DMS79 (cell line): Measurements from ENCODE around the gene FAM107B.

ENCODE experiments used
- DNase-seq: peaks from one replicate; lab custom pipeline; 2025; lab: John Stamatoyannopoulos, UW

The FAM107B gene

DNA sequence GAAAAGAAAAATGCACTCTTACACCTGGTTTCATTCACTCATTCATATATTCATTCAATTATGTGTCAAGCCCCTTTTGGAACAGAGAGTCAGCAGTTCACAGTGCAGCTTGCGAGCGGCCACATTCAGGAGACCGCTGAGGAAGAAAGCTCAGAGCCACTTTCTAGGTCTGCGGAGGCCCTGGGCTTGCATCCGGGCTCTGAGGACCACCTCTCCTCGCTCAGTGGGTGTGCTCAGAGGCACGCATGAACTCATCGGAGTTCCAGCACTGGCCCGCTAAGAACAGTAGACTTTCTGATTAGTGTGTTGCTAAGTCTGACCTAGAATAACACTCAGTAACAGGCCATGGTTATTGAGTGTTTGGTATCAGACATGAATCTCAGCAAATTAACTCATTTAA lies 1.8 kb upstream of the FAM107B start:
- no peak for DNase-seq

GRCh38 chr10:14775656-14776055 lies 959 bp upstream of the FAM107B start:
- no peak for DNase-seq

- no peak for DNase-seq
Observed at GRCh38 chr10:14774214-14774580, 500 bp downstream of the FAM107B start.

DNA sequence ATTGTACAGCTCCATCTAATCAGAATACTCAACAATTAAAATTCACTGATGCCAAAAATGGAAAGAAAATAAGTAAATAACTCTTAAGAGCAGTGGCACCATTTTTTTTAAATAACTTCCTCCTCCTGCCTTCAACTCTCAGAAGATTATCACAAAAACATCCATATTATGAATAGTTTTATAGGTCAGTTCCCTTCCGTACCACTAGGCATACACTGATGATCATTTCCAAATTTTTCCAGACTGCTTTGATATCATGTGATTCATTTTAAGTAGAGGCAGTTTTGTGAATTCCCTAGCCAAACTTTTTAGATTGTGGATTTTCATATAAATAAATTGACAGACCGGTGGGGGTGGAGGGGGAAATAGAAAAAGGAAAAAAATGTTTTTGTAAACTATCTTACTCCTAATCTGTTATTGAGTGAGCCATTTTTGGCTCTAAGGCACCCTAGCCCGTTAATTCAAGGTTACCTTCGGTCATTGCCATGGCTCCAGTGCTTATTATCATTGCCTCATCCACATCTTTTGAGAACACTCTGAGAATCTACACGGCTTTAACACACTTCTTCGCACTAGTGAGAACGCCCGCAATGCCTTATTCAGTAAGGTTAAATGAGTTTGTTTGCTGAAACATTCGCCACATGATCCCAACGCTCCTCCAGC lies 1.0 kb downstream of the FAM107B start:
- no peak for DNase-seq

- no peak for DNase-seq
Observed at GRCh38 chr10:14772399-14772798, 2.3 kb downstream of the FAM107B start.

- no peak for DNase-seq
Observed at GRCh38 chr10:14770927-14771326, 3.8 kb downstream of the FAM107B start.

GRCh38 chr10:14761372-14761771 lies 13.3 kb downstream of the FAM107B start:
- DNase-seq = no peak

DNA sequence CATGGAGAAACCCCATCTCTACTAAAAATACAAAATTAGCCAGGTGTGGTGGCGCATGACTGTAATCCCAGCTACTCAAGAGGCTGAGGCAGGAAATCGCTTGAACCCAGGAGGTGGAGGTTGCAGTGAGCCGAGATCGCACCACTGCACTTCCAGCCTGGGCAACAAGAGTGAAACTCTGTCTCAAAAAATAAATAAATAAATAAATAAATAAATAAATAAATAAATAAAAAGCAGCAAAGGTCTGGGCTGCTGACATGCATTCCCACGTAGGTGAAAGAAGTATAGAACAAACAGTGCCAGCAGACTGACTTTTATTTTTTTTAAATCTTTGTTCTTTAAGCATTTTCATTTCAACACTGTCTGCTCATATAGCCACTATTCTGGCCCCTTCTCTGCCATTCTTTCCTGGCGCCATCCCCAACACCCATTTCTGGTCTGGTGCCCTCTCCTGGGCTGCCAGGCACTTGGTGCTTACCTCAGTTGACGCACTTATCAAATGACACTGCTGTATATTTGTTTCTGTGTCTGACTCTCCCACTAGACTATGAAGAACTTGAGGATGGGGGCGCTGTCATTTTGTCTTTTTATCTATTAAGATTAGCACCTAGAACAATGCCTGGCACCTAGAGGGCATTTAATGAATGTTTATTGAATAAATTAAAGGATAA lies 15.6 kb downstream of the FAM107B start:
- no peak for DNase-seq

- DNase-seq = no peak
Observed at GRCh38 chr10:14758451-14758850, 16.2 kb downstream of the FAM107B start.

DNA sequence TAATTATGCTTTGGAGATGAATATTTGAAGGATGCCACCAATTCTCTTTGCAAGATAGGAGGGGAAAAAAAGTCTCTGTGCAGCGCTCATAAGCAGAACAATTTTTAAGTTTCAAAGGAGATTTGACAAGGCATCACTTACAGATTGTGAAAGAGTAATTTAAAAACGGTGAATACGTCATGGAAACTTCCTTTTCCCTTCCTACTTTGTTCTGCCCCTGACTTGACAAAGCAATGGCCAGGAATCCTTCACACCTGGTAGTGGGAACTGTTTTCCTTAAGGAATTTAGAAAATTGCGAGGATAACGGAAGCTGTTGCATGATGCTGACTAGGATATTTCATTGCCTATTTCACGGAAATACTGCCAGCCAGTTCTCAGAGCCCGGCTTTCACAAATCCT lies 16.7 kb downstream of the FAM107B start:
- no peak for DNase-seq

GRCh38 chr10:14757394-14757793 lies 17.3 kb downstream of the FAM107B start:
- no peak for DNase-seq

DNA sequence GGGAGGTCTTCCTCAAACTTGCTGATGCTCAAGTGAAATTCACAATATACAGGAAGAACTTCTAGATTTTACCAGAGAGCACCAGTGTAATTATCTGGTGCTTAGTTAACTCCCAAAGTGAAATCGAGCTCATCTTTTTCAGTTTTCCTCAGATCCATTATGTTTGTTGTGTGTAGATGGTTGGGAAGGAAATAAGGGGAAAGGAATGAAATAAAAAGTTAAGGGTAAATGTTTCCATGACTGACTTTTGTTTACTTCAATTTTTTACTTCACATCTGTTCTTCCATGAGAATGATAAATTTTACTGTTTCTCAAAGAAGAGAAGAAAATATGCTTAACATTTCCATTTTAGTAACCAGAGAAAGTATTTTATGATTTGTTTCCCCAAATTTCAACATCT lies 21.3 kb downstream of the FAM107B start:
- DNase-seq = no peak

GRCh38 chr10:14751921-14752320 lies 22.8 kb downstream of the FAM107B start:
- DNase-seq = no peak

- DNase-seq = no peak
Observed at GRCh38 chr10:14751014-14751896, 23.4 kb downstream of the FAM107B start.

DNA sequence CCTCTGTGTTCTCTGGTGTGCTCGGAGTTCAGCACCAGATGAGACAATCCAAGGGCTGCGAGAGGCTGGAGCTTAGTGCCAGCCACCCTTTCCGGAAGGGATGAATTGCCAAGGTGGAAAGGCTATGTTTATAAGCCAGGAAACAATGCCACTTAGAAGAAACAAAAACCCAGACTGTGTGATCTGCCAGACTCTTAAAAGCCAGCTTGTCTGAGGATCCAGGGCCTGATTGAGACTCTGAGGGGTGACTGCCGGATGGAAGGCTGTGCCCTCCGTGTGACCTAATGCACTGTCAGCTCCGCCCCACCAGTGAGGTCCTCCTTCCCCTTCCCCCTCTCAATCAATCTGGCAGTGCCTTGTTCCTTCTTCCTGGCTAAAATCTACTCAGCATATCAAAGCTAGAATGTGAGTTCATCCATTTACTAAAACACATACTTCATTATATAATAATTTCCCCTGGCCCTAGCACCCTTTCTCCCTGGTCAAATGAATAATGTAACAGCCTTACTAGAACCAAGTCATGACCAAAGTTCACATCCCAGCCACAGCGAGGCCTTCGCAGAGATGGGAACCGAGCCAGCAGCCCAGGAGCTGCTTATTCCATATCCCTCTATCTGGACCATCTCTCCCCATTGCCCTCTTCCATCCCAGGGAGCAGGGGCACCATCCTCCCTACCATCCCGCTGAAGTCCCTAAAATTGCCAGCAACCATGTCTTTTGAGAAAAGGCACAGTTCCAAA lies 25.5 kb downstream of the FAM107B start:
- DNase-seq = no peak

DNA sequence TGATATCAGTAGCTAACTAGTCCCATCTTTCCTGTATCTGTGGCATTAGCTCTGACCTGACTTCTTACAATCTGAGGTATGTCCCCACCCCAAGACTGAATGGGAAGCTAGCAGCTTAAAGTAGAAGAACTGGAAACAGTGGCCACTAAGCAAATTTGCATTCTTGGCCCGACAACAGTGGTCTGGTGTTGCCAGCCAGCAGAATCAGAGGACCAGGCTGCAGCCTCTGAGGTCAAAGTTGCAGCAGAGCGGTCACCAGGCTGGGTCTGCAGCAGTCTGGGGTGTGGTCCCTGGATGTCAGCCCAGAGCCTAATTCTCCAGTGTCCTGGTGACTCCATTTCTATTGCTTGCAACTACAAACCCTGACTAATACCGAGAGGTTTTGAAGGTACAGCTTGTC lies 26.3 kb downstream of the FAM107B start:
- no peak for DNase-seq

GRCh38 chr10:14742815-14743214 lies 31.9 kb downstream of the FAM107B start:
- no peak for DNase-seq

GRCh38 chr10:14742382-14742781 lies 32.3 kb downstream of the FAM107B start:
- DNase-seq = no peak

- no peak for DNase-seq
Observed at GRCh38 chr10:14740684-14741247, 33.9 kb downstream of the FAM107B start.

GRCh38 chr10:14737808-14738545 lies 36.7 kb downstream of the FAM107B start:
- no peak for DNase-seq

GRCh38 chr10:14736600-14737081 lies 38.1 kb downstream of the FAM107B start:
- no peak for DNase-seq
